Stimulated activated CD8-positive, alpha-beta memory T cell treated with anti-CD3 and anti-CD28 coated beads, Interleukin-4, amount 100 ng/mL, for 1 hour (primary cell): ENCODE measurements around the gene TACR3.
"Not testable (repeated sequence)": the region's sequence is repeated elsewhere in the genome, so short reads cannot be mapped to it uniquely, and the experiment has no call there.

ENCODE experiments used
- DNase-seq, 2 donors: peaks; one replicate each; pipeline ENCODE4 v3.0.0-alpha.2; 2020; ENCODE audit warnings: low read depth in 2 of 2, low spot score in 1 of 2

TACR3 gene, protein sequence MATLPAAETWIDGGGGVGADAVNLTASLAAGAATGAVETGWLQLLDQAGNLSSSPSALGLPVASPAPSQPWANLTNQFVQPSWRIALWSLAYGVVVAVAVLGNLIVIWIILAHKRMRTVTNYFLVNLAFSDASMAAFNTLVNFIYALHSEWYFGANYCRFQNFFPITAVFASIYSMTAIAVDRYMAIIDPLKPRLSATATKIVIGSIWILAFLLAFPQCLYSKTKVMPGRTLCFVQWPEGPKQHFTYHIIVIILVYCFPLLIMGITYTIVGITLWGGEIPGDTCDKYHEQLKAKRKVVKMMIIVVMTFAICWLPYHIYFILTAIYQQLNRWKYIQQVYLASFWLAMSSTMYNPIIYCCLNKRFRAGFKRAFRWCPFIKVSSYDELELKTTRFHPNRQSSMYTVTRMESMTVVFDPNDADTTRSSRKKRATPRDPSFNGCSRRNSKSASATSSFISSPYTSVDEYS

DNA sequence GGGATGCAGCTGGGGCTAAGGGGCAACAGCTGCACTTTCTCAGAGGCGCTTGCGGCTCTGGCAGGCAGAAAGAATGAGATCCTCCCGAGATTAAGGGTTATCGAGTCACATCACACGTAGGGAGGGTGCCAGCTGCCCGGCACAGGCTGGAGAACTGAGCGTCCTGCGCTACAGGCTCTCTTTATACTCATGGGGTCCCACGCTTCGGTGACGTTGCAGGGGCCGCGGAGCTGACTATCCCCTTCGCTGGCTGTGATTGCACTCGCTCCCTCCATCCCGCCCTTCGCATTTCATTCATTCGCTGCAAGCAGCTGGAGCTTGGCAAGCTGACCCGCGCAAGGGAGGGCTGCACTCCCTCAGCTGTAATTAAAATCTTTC, at the start of gene TACR3:
Gene TACR3 (minus strand): TSS at position 156 of the 378 bp plus-strand sequence. CDS start 310 bp downstream, outside the sequence.
- DNase-seq, result no peak

DNA sequence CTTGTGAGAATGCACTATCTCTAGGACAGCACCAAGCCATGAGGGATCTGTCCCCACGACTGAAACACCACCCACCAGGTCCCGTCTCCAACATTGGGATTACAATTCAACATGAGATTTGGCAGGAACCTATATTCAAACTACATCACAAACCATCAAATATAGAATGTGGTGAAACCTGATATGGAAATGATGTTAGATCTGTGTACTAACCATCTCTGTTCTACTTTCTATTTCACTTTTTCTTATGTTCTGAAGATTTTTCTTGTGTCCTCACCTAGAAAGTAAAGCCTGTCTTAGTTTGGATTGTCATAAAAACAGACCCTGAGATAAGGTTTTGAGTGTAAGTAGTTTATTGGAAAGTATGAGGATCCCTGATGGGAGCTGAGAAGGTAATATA, 37.8 kb upstream of the TACR3 start:
- DNase-seq, result no peak

DNA sequence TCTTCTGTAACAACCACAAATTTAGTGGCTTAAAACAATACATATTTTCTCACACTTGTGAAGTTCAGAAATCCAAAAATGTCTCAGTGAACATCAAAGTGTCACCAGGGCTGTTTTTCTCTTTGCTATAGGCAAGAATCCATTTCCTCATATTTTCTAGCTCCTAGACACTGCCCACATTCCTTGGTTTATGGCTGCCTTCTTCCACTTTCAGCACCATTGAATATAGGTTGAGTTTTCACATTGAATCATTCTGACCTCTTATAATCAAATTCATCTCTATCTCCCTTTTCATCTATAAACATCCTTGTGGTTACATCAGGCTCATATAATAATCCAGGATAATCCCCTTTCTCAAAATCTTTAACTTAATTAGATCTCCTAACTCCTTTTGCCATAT, 37.0 kb upstream of the TACR3 start:
- DNase-seq, result no peak

DNA sequence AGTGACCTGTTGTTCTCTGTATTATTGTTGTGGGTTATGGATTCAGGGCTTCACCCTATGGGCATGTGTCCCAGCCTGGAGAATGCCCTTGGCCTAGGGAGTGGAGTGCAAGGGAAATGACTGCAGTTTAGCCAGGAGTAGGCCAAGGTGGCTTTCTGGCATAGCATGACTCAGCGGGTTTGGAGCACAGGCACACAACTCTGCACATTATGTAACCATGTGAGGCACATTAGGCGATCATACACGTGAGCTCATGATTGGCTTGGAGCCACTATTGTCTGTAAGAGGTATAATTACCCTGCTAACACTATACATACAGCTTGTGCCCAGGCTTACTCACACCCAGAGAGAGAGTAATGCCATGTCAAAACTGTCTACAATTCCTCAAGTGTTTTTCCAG, 35.1 kb upstream of the TACR3 start:
- no peak for DNase-seq

DNA sequence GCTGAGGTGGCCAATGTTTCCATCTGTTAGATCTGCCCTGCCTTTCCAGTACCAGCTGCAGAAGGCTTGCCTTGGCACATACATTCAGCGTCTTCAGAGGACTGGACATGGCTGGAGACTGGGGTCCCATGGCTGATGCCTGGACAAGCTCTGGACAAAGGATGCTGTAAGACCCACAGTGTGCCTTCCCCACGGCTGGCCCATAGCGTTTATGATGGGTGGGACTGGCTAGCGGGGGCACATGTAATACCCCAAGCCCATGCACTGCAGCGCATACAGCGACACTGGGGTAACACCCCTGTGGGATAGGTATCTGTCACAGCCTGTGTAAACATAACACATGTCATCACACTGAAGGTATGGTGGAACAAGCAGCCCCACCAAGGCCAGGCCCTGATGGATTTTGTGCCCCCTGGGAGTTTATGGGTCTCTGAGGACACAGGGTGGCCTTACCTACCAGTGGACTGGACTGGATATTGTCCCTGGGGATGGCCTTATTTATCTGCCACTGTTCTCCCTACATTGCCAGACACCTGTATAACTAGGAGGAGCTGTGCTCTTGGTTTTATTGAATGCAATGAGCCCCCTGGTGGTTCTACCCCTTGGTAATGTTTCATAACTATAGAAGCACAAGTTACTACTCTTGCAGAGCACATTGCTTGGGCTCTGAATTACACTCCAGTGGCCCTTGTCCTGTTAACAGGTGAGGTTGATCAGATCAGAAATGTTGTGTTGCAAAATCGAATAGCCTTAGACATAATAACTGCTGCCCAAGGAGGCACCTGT, 34.3 kb upstream of the TACR3 start:
- no peak for DNase-seq

DNA sequence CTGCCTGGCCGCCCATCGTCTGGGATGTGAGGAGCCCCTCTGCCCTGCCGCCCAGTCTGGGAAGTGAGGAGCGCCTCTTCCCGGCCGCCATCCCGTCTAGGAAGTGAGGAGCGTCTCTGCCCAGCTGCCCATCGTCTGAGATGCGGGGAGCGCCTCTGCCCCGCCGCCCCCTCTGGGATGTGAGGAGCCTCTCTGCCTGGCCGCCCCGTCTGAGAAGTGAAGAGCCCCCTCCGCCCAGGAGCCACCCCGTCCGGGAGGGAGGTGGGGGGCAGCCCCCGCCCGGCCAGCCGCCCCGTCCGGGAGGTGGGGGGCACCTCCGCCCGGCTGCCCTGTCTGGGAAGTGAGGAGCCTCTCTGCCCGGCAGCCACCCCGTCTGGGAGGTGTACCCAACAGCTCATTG, 3.4 kb upstream of the TACR3 start:
- DNase-seq, result not testable (repeated sequence)

DNA sequence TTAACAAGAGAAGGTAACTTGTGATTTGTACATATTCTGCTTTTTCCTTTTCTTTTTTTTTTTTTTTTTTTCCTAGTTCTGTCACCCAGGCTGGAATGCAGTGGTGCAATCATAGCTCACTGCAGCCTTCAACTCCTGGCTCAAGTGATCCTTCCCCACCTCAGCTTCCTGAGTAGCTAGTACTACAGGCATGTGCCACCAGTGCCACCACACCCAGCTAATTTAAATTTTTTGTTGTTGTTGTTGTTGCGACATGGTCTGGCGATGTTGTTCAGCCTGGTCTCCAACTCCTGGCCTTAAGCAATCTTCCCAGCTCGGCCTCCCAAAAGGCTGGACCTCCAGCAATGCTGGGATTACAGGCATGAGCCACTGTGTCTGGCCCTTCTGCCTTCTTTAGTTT, 1.5 kb upstream of the TACR3 start:
- no peak for DNase-seq

DNA sequence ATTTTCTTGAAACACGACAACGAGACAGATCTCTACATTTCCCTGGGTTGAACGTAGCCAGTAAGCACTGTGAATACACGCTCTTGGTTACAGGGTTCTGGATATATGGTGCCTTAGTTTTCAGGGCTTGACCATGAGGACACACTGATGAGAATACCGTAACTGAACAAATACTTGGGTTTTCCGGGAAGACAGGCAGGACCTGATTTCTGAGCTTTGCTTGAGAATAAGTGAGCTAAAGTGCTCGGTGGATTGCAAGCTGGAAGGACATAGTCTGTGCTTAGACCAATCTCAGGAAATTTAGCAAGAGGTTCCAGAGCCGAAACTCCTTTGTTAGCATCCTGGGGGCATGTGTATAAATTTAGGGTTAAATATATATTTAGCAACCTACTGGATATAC, 876 bp upstream of the TACR3 start:
- no peak for DNase-seq

DNA sequence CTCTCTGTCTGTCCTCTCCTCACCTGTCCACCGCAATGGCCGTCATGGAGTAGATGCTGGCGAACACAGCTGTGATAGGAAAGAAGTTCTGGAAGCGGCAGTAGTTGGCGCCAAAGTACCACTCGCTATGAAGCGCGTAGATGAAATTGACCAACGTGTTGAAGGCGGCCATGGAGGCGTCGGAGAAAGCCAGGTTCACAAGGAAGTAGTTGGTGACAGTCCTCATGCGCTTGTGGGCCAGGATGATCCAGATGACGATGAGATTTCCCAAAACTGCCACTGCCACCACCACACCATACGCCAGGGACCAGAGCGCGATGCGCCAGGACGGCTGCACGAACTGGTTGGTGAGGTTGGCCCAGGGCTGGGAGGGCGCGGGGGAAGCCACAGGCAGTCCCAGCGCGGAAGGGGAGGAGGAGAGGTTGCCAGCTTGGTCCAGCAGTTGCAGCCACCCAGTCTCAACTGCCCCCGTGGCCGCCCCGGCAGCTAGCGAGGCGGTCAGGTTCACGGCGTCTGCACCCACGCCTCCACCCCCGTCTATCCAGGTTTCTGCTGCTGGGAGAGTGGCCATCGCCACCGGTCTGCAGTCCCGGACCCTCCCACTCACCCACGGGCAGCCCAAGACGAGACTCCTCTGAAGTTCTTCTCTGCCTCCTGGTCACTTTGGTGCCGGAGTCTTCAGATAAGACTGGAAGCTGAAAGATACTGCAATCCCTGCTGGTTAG, 518 bp downstream of the TACR3 start:
- no peak for DNase-seq

DNA sequence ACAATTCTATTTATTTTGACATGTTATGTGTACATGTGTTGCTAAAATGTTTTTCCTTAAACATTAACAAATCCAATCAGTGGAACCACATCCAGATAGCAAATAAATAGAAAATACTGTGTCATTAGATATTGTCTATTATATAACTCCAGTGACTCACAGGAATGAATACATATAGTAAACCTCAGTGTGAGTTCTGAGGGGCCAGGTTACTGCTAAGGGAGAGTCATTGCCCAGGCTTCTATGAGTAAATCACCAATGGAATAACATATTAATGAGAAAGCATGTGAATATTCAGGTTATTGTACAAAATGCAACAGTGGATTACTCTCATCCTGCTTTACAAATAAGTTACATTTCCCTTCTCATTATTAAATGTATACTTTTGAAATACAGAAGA, 27.2 kb downstream of the TACR3 start:
- DNase-seq, result no peak

DNA sequence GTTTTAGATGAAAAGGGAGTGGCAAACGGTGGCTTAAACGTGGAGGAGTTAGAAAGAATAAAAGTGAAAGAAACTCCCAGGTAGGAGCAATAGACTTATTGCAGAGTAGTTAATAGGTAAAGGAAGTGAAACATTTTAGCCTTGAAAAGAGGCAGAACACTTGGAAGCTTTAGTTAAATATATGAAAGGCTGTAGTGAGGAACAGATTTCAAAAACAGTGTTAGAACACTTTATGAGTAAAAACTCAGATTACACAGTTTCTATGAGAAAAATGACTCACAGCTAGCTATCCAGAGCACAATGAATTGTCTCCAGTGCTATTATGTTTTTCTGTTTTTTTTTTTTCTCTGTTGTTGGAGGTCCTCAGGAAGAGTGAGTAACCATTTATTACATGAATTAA, 45.8 kb downstream of the TACR3 start:
- DNase-seq, result no peak

DNA sequence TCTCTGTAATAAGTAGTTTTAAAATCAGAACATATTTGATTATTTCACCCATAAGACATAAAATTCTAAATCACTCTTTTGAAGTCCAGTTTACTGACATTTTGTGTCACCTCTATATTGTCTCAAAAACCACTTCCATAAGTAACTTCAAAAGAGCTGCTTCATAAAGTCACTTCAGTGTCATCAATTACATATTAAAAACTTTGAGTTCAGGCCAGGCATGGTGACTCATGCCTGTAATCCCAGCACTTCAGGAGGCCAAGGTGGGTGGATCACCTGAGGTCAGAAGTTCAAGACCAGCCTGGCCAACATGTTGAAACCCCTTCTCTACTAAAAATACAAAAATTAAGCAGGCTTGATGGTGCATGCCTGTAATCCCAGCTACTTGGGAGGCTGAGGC, 53.0 kb downstream of the TACR3 start:
- DNase-seq, result not testable (repeated sequence)

DNA sequence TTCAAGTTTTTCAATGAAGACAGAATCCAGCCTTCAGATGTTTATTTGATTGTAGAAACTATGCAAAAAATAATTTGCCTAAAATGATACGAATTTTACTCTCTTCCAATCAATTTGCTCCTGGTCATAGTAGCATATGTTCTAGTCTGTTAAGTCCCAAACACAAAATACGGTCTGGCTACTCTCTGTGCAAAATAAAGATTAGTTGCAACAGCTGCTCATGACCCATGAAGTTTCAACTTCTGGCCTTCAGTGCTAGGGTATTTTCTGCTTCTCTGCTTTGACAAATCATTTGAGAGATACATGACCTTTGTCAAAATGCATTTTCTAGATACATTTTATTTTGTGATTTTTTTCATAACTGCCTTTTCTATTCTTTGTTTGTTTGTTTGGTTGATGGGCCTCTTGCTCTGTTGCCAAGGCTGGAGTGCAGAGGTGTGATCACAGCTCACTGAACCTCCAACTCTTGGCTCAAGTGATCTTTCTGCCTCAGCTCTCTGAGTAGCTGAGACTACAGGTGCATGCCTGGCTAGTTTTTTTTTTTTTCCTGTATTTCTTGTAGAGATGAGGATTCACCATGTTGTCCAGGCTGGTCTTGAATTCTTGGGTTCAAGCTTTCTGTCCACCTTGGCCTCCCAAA, 55.2 kb downstream of the TACR3 start:
- DNase-seq, result no peak

DNA sequence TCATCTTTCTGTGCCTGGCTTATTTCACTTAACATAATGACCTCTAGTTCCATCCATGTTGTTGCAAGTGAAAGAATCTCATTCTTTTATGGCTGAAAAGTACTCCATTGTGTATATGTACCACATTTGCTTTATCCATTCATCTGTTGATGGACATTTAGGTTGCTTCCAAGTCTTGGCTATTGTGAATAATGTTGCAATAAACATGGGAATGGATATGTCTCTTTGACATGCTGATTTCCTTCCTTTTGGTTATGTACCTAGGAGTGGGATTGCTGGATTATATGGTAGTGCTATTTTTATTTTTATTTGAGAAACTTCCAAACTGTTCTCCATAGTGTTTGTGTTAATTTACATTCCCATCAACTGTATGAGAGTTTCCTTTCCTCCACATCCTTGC, 71.2 kb downstream of the TACR3 start:
- no peak for DNase-seq

DNA sequence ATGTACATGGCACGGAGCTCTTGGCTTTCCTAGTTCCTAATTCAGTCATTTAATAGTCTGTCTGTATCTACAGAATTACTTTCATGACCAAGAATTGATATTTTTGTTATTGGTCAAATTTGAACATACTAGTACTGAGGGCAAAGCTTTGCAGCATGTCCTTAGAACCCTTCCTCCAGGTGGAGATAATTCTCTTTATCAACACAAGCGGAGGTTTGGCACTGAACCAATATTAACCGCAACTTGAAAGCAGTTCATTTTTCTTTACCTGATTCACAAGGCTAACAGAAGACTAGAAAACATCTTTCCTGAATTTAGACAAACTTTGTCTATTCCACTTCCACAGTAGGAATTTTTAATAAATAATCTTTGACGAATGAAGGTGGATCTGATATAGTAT, 73.8 kb downstream of the TACR3 start:
- DNase-seq, result no peak

DNA sequence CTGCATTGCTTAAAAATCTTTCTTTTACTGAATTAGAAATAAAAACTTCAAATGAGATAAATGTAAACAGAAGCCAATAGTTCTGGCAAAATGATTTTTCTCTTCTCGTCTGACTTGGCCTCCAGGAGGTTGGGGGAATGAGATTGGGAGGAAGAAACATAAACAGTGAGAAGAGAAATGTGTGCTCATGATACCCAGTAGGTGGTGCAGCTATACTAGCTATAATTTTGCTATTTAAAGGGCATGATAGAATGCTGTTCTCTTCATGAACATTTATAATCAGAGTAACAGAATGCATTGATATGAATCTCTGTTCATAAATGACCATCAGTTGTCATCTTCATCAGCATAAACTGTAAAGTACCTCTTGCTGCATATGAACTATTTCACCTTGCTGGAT, 85.5 kb downstream of the TACR3 start:
- DNase-seq, result no peak

DNA sequence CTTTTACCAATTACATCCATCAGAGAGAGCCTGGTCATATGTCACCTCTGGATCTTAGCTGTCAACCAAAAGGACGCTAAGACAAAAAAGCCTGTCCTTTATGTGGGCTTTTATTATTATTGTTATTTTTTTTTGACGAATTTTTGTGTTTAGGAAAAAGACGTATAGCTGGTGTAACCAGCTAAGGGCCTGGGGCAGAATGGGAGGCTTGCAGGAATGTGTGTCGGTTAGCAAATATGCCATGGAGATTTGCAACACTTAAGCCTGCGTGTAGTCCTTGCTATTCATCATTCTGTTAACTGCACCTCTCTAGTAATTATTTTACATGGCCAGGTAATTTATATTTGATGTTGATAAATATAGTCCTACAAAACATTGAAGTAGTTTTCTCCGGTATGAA, 93.5 kb downstream of the TACR3 start:
- no peak for DNase-seq

DNA sequence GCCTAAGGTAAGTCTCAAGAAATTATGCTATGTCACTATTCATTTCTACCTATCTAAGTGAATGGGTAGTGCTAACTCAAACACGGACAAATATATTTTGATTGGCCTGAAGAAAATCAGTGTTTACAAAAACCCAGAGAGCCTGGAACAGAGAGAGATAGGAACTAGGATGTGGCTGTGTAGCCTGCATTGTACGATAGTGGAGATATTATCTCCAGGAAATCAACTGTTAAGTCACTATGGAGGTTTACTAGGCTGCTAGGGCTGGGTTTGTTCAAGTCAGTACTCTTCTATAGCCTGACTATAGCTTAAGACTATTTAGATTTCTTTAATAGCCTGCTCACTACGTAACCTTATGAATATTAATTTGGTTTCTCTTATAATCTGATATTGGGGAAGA, 127.9 kb downstream of the TACR3 start:
- no peak for DNase-seq

DNA sequence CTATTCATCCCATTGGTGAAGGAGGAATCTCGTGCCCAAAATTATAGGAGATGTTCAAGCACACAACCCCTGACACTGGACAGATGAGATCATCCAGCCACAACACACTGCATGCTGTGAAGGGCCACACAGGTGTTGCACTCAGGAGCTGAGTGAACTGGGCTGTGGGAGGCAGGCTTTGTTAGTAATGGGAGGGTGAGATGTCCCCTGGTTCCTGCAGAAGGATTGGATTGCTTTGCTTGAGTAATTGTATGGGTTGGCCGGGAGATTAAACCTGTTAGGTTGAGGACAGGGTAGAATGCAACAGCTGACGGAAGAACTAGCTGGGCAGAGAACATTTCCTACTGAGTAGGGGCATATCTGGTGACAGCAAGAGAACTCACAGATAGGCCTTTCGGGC, 152.2 kb downstream of the TACR3 start:
- DNase-seq, result no peak

DNA sequence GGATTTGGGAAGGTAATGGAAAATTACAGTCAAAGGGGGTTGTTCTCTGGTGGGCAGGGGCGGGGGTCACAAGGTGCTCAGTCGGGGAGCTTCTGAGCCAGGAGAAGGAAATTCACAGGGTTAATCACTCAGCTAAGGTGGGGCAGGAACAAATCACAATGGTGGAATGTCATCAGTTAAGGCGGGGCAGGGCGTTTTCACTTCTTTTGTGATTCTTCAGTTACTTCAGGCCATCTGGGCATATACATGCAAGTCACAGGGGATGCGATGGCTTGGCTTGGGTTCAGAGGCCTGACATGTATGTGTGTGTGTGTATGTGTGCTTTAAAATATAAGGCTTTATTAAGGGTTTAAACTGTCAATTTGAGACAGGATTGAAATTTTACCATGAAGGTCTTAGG, 160.6 kb downstream of the TACR3 start:
- not testable (repeated sequence) for DNase-seq
